GM10266 (cell line): Measurements from ENCODE around the gene HPCAL1.

Source experiments
- DNase-seq: peaks from one replicate; pipeline ENCODE4 v3.0.0; 2012; ENCODE audit errors: extremely low spot score
- CTCF ChIP-seq: IDR thresholded peaks from 2 replicates; pipeline ENCODE4 v1.5.1; 2012; ENCODE audit warnings: mild to moderate bottlenecking, low read depth; ENCODE audit not compliant: control insufficient read depth, insufficient read depth; ENCODE audit errors: missing control alignments

HPCAL1 gene

DNA sequence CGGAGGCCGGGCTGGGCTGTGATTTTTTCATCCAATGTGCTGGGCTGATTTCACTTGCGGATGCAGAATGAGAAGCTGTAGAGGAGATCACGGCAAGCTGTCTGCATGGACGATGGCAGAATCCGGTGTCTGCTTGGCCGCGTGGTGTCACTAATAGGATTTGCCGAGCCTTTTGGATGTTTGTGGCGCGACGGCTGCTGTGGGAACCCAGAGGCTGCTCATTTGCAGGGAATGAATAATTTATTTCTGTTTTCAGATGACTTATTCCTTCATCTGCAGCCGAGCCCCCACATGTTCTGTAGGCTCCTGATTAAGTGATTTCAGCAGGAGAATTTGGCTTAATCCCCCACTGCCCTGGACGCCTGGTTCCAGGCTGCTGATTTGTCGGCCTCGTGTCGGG lies 82.8 kb downstream of the HPCAL1 start:
- no peak for TF ChIP-seq CTCF

DNA sequence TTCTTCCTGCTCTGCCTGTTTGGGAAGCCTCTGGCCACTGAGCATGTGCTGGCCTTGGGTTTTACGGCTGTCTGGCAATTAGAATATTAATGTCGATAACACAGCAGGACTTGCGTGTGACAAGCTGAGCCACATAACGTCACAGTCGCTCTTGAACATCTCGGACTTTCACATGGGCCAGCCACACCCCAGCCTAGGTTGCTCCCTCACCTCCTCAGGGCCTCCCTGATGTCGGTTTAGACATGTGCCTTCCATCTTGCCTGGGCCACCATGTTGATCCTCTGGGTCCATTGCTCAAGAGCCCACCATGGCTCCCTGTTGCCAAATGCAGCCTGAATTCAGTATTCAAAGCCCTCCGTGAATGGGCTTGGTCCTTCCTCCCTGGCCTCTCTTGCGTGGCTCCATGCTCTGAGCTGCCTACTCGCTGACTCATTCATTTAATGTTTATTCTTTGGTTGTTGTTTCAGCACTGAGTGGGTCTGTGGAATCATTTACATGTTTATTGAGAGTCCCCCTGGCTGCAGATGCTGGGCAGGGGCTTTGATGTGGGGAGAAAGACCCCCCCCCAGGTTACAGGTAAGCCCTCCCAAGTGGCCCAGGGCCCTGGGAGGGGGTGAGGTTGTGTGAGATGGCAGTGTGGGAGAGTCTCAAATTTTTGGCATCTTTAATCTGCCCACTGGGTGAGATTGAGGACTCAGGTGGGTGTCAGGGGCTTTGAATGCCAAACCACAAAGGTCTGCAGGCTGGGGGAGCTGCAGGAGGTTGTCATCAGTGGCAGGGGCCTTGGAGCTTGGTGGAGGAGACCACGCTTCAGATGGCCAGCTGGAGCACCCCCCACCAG lies 83.4 kb downstream of the HPCAL1 start:
- DNase-seq = no peak

More for the DNA sequence above, 82.8 kb downstream of the HPCAL1 start:
- DNase-seq = no peak

DNA sequence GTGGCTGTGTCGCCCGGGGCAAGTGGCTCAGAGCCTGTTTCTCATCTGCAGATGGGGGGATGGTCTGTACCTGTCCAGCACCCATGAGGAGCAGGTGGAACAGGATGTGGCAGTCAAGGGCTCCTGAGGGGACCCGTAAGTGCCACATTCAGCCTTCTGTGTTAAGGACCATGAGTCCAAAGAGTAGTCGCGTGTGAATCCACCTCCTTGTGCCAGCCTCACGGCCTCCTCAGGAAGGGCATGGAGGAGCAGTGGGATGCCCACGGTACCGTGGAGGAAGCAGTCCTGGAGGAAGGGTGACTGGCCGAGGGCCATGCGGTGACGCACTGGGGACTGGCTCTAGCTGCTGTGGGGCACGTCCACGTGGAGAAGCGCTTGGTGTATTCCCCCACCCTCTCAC lies 84.3 kb downstream of the HPCAL1 start:
- DNase-seq = no peak
- TF ChIP-seq CTCF = no peak

More for the DNA sequence above, 83.4 kb downstream of the HPCAL1 start:
- TF ChIP-seq CTCF = no peak

DNA sequence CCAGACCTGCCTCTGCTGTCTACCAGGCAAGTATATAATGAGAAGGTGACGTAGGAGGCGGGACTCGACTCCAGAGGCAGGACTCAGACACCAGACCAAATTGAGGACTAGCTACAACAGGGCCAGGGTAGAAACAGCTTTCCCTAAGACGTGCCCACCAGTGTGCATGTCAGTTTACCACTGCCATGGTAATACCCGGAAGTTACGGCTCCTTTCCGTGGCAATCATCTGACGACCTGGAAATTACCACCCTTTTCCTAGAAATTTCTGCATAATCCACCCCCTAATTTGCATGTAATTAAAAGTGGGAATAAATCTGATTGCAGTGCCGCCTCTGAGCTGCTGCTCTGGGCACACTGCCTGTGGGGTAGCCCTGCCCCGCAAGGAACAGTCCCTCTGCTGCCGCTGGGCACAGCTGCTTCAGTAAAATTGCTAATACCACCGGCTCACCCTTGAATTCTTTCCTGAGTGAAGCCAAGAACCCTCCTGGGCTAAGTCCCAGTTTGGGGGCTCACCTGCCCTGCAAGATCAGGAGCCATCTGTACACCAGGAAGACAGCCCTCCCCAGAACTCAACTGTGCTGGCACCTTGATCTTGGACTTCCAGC lies 86.4 kb downstream of the HPCAL1 start:
- DNase-seq = no peak
- no peak for TF ChIP-seq CTCF

DNA sequence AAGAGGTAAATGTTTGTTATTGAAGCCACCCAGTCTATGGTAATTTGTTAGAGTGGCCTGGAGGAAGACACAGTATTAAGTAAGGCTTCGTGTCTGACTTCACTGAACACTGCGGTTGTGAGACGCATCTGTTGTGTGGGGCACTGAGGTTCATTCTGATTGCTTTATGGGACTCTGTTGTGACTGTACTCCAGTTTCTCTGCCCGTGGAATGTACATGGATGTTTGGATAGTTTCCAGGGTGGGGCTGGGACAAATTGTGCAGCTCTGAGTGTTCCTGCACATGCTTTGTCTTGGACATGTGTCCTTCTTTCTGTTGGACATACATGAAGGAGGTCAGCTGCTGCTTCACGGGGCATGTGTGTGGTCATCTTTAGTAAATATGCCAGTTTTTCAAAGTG lies 86.9 kb downstream of the HPCAL1 start:
- TF ChIP-seq CTCF = no peak
- DNase-seq = no peak

GRCh38 chr2:10390369-10390801 lies 87.7 kb downstream of the HPCAL1 start:
- no peak for TF ChIP-seq CTCF
- no peak for DNase-seq

DNA sequence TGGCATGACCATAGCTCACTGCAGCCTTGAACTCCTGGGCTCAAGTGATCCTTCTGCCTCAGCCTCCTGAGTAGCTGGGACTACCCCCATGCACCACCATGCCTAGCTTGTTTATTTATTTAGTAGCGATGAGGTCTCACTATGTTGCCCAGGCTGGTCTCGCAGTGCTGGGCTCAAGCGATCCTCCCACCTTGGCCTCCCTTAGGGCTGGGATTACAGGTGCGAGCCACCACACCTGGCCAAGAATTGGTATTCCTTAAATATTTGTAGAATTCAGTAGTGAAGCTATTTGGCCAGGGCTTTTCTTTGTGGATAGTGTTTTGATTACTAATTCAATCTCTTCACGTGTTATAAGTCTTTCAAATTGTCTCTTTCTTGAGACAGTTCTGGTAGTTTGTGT lies 89.4 kb downstream of the HPCAL1 start:
- no peak for DNase-seq
- TF ChIP-seq CTCF = no peak
